RKO (cell line): Measurements from ENCODE around the gene IFRD2.
A peak's percentile ranks its signal among the peaks of the same experiment; 100 is the strongest.
"Not testable (repeated sequence)": the region's sequence is repeated elsewhere in the genome, so short reads cannot be mapped to it uniquely, and the experiment has no call there.

ENCODE experiments used
- DNase-seq: peaks from one replicate; pipeline ENCODE4 v3.0.0-alpha.2; 2016; ENCODE audit warnings: low spot score

IFRD2 gene

DNA sequence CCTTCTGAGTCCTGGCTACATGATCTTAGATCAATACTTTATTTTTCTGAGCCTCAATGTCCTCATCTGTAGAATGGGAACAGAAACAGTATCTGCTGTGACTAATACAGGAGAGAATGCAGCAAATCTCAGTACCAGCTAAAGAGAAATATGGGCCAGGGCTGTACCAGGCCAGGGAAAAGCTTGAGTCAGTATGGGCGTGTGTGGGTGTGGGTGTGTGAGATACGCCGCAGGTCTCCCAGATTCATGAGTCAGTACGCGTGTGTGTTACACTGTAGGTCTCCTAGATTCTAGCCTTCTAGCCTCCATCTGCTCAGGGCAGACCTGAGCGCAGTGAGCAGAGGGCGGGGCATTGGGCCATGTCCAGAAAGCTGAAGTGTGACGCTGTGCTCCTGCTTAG is 41.0 kb downstream of the IFRD2 start:
- peak; percentile 64 for DNase-seq

DNA sequence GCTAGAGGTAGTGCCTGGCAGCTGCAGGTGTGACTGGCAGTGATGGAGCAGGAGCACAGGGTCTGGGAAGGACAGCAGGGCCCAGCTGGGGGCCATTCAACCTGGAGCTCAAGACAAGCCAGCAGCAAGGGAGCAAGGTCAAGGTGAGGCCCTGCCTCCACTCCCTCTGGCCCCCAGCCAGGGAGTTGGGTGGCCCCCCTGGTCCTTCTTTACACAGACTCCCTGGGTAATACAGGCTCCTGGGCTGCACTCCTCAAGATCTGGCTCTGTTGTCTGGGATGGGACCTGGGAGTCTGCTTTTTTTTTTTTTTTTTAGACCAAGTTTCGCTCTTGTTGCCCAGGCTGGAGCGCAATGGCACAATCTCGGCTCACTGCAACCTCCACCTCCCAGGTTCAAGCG is 41.7 kb downstream of the IFRD2 start:
- no peak for DNase-seq

DNA sequence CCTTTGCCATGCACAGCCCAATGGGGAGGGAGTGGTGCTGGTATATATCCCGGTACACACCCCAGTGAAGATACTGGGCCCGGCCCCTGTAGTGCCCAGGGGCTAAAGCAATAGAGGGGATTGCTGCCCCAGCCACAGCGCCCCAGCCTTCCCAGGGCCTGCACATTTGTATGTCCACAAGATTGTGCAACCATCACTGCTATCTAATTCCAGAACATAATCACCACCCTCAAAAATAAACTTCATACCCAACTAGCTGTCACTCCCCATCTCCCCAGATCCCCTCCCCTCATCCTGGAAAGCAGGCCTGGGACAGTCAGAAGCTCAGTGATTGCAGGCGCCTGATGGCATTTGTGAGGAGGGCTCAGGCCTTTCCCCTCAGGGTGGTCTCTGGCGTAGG is 42.8 kb downstream of the IFRD2 start:
- no peak for DNase-seq

DNA sequence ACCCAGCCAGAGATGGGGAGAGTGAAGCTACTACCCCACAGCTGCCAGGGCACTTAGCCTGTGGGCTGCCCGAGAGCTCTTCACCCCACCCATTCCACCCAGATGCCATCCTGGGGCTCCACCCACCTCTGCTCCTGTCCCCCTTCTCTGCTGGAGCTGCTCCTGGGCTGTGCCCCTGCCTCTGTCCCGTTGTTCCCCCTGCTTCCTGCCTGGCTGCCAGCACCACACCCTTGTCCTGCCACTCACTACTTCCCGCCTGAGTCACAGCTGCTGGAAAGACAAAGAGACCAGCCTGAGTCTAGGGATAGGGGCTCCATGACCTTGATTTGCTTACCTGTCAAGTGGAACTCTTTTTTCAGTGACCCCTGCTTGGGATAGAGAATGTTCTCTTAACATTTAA is 43.8 kb downstream of the IFRD2 start:
- no peak for DNase-seq

DNA sequence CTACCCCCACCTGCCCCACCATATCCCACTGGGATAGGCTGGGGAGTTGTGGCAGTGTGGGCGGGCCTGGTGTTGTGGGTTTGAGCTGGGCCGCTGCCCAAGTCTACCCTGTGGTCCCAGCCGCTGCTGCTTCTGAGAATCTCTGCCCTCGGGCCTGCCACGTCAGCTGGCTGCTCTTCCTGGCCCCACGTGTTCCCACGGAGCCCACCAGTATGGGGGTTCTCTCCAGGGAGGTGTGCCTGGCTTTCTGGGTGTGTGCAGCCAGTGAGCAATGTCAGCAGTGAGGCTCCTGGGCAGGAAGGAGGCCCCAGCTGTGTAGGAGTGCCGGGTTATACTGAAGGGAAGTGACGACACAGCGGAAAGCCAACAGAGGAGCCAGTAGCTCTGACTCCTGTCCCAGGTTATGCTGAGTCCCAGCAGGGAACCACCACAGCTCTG is 45.7 kb downstream of the IFRD2 start:
- DNase-seq, result no peak

DNA sequence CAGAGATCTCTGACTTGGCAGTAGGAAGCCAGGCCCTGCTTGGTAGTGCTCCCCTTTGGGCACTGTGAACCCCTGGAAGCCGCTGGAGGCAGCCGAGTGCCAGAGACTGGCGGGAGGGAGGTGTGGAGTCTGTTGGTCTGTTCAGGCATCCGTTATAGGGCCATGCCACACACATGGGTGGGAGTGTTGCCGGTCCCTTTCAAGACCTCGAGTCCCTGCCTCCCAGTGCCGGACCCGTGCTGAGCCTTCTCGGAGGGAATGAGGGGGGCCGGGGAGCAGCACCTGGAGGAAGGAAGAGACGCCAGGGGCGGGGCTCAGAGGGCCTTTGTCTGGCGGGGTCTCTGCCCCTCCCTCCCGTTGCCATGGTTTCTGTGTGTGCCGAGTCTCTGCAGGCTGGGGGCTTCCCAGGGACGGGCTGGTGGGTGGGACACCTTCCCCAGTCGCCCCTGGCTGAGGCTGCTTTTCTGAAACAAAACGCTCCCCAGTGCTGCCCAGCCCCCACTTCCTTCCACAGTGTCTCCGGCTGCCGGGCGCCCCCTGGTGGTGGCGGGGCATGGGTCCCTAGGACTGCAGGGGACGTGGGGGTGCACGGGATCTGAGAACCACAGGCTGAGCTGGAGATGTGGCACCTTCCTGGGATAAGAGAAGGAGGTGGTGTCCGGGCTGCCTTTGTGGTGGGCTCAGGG is 46.3 kb downstream of the IFRD2 start:
- DNase-seq, result peak; percentile 69

DNA sequence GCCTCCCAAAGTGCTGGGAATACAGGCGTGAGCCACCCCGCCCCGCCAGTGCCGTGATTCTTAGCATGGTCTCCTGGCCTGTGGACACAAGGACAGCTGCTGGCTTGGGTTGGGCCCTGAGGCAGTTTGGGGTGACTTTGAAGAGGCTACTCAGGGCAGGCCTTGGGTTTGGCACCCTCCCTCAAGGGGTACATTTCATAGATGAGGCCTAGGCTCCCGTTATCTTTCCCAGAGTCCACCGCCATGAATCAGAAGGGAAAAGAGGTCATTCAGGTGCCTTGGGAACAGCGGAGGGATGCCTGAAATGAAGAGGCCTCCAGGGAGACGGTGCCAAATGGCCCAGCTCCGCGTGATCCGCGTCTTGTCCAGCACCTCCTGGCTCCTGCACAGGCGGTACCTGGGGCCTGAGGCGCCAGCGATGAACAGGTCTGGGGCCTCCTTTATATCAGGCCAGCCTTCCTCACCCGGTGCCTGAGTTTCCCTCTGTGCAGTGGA is 46.9 kb downstream of the IFRD2 start:
- no peak for DNase-seq

DNA sequence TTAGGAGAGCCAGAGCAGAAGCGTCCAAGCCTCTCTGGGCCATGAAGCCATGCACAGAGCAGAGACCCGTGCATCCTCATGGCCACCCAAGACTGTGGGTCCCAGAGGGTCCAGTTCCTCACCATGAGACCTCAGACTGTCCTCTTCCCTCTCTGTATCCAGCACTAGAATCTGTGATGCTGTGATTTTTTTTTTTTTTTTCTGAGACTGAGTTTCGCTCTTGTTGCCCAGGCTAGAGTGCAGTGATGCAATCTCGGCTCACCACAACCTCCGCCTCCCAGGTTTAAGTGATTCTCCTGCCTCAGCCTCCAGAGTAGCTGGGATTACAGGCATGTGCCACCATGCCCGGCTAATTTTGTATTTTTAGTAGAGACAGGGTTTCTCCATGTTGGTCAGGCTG is 47.4 kb downstream of the IFRD2 start:
- DNase-seq, result not testable (repeated sequence)

DNA sequence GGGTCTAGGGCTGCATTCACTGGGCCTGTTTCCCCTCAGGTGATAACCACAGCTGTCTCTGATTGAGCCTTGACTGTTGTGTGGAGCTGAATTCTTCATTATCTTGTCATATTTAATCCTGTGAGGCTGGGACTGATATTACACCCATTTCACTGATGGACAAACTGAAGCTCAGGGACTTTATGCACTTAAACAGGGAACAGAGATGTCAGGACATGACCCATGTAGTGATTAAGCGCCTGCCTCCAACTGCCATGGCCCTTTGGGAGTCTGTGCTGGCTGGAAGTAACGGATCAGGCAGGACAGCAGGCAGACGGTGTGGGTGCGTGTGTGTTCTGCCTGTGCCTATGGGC is 48.7 kb downstream of the IFRD2 start:
- no peak for DNase-seq

DNA sequence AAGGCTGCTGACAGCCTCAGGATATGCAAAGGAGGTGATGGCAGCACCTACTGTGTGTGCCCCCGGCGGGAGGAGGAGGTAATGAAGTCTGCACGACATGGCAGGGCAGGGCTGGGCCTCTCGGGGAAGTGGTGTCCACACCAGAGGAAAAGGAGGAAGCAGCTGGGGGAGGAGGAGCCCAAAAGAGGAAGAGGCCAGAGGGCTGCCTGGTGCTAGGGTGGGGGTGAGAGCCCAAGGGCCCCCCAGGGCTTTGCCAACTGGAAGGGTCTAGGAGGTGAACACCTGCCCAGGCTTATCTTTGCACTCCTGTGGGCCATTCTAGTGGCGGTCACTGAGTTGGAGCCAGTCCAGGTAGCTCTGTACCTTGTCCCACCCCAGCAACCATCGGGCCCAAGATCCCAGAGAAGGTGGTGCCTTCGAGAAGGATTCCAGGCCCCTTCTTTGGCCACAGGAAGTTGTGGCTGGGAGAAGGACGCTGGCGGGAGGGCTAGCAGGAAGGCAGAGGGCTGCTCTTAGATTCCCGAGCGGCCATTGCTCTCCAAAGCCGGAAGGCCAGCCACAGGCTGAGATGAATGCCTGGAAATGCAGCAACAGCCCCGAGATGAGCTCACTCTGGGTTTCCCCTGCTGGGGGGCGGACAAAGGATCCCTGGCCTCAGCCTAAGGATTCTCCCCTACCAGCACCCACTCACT is 49.2 kb downstream of the IFRD2 start:
- DNase-seq, result no peak

DNA sequence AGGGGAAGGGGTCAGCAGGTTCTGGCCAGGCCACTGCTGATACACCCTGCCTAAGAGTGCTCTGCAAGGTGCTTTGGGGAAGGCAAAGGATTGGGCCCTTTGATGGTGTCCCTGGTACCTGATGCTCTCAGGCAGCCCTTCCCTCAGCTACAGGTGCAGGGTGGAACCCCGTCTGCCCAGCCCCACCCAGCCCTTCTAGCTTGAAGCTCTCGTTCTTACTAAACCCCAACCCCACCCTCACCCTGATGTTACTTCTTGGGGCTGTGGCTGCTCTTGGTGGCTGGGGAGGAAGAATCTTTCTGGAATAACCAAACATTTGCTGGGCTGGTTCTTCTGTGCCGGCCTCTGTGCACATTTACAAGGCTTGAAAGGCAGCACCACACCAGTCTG is 49.9 kb downstream of the IFRD2 start:
- DNase-seq, result no peak

DNA sequence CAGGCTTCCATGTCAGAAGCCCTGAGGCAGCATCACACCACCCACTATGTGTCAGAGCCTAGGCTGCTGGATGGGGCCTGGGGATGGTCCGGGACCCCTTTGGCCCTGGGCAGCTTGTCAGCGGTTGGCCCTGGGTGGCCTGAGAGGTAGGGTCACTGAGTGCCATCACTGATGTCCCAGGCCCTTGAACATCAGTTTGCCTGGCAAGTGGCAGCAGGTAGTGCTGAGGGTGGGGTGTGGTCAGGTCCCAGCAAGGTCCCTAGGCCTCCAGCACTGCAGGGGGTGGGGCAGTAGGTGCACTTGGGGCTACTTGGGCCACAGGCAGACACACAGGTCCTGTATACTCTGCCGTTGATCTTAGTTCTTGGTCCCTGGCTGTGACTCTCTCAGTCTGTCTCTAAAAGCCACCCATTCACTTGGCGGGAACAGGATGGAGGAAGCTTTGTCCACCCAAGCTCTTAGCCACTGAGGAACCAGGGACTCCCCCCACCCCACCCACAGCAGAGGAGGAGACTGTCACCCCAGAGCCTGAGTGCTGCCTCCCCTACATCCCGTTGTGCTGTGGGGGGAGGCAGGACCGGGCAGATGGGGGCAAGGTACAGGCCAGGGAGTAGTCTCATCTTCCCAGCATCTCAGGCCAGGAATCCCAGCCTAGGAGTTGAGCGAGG is 50.4 kb downstream of the IFRD2 start:
- no peak for DNase-seq

DNA sequence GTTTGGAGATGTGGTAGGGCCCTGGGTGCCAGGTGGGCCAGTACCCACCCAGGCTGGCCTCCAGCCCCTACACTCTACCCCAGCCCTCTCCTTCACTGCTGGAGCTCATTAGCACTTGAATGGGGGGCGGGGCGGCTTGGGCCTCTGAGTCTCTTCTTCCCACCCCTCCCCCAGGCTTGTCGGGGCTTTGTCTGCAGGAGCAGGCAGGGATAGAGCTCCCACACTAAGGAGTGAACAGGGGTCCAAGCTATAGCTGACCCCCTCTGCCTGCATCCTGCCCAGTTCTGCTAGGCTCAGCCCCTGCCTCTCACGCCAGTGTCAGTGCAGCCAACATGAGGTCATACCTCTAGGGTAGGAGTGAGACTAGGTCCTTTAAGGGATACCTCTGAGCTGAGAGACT is 51.1 kb downstream of the IFRD2 start:
- no peak for DNase-seq

DNA sequence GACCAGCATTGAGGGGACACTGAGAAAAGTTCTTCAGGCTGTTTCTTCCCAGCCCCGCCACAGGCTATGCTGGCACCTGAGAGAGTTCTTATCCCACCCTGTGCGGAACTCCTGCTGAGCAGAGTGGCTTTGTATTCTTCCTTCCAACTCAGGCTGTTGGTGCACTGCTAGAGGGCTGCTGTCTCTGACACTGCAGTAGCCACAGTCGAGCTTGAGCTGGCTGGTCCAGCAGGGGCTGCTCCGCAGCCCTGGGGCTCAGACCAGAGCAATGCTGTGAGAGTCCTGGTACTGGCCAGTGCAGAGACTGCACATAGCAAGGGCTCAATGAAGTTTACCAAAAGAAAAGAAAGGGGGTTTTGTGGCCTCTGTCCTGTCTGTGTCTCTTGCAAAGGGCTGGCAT is 52.6 kb downstream of the IFRD2 start:
- no peak for DNase-seq

DNA sequence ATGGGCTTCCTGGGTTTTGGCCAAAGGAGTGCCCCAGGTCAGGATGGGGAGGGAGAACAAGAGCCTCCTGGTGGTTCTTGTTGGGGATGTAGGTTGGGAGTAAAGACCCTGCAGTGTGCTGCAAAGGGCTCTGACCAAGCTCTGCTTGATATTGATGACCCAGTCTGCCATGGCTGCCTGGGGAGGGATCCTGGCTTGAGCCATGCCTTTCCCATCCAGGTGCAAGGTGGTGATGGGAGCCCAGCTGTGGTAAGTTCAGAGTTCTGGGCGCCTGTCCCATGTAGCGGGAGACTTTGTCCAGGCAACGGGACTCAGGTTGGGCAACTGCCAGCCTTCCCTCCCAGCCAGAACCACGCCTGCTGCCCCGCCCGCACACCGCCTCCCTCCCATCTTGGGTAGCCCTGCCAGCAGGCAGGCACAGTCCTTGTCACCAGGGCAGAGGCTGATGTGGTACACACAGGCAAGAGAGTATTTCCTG is 53.6 kb downstream of the IFRD2 start:
- DNase-seq, result no peak

DNA sequence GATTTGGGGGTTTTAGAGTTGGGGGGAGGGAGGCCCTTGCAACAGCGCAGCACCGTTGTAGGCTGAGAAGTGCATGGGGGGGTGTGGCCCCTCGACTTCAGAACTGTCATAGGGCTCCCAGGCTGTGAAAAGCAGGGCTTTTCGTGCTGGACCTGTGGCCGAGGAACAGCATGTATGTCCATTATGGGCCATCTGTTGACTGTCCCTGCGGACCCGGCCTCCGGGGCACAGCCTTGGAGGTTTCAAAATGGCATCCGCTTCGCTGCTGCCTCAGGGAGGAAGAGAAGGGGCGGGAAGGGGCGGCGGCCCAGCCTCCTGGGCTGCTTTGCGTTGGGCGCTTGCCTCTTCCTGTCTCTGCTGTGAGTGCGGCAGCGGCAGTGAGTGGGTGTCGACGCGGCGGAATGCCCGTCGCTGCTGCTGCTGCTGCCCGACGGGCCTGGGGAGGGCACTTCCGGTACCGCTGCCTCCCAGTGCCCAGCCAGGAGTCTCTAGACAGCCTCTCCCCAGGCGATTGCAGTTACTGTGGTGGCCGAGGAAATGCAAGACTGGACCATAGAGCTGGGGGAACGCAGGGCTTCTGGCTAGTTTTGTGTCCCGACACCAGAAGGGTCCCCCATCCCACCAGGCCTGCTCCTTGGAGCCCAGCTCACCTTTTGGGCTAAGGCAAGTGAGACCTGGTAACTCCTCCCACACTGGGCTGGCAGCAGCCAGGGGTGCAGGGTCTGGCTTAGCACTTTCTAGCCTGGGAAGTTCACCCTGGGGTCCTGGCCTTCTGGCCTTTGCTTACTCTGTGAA is 54.3 kb downstream of the IFRD2 start:
- DNase-seq, result peak; percentile 90
